ENCODE results near the gene PDSS2.

DNA sequence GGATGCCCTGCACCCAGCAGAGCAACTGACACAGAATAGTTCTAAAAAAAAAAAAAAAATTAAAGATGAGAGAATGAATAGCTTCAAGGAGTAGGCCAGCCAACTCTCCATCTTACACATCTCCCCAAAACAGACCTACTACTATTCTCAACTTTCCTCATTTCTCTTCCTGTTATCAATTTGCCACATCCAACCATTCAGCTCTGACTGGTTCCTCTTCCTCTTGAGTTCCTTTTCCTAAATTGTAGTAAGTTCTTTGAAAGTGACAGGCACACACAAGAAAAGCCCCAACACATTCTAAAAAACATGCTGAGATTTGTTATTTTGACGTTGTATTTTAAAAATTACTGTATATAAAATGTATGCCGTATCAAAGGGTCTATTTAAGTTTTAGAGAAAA lies 117.2 kb downstream of the PDSS2 start:
- no peak for TF ChIP-seq POLR2AphosphoS5 (IDR thresholded peaks at IDR 0.05; ENCODE audit: low read depth, low read length)
- TF ChIP-seq SIN3A (IDR thresholded peaks at IDR 0.05; ENCODE audit: borderline replicate concordance, insufficient read depth, low read length) = no peak

Measured in PFSK-1 (cell line).